MG63 (cell line): Measurements from ENCODE around the gene MYL6B. TPM values are rescaled to one million over a fixed set of nuclear protein-coding genes. Genes with fewer than 3 reads are reported as not detected.
"Not testable (repeated sequence)": the region's sequence is repeated elsewhere in the genome, so short reads cannot be mapped to it uniquely, and the experiment has no call there.

Source experiments
- DNase-seq: peaks from one replicate; pipeline ENCODE4 v3.0.0-alpha.2; 2020
- H3K27me3 ChIP-seq: fragments of 250-450 bp; sonication (Bioruptor Pico); 2 replicates; pipeline ENCODE4 v1.5.1; 2020; ENCODE audit warnings: mild to moderate bottlenecking, moderate library complexity
- H3K36me3 ChIP-seq: fragments of 250-450 bp; sonication (Bioruptor Pico); 2 replicates; pipeline ENCODE4 v1.5.1; 2020; ENCODE audit warnings: mild to moderate bottlenecking, moderate library complexity
- H3K4me3 ChIP-seq: fragments of 250-450 bp; sonication (Bioruptor Pico); 2 replicates; pipeline ENCODE4 v1.5.1; 2020; ENCODE audit warnings: mild to moderate bottlenecking, moderate library complexity
- H3K9me3 ChIP-seq: fragments of 250-450 bp; sonication (Bioruptor Pico); 2 replicates; pipeline ENCODE4 v1.5.1; 2020; ENCODE audit warnings: mild to moderate bottlenecking, moderate library complexity
- total RNA-seq: library from RNA; depleted of rRNA; stranded (reverse); fragments of >200 nt; shearing (Covaris generic); gene quantifications from 2 replicates; pipeline ENCODE4 v1.2.3, GENCODE V29; 2014; ENCODE audit warnings: low replicate concordance

Gene MYL6B
- total RNA-seq, 1 experiment from 2014 or later = 123 TPM

DNA sequence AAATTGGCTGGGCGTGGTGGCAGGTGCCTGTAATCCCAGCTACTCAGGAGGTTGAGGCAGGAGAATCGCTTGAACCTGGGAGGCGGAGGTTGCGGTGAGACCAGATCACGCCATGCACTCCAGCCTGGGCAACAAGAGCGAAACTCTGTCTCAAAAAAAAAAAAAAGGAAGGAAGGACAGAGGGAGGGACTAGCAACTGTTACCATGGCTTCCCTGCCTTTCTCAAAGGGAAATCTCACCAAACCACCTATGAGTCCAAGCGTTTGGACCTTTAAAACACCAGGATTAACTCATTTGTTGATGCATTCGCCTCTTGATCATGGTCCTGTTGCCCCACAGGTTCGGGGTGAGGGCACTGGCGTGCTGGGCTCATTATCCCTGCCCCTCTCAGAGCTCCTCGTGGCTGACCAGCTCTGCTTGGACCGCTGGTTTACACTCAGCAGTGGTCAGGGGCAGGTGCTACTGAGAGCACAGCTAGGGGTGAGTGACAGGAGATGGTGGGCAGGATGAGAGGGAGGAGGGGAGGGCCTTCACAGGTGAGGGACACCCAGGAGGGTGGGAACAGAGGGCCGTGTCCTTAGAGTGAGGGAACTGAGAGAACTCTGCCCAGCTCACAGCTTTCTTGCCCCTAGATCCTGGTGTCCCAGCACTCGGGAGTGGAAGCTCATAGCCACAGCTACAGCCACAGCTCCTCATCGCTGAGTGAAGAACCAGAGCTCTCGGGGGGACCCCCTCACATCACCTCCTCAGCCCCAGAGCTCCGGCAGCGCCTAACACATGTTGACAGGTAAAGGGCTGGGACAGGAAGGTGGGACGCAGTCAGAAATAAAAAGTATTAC is 10.2 kb upstream of the MYL6B start:
- no peaks in the 10 kb centered on the region for H3K9me3 ChIP-seq
- no peaks in the 10 kb centered on the region for H3K27me3 ChIP-seq
- peaks cover 57% of the 10 kb centered on the region for H3K36me3 ChIP-seq
- DNase-seq = no peak
- no peak overlapping the region for H3K4me3 ChIP-seq

DNA sequence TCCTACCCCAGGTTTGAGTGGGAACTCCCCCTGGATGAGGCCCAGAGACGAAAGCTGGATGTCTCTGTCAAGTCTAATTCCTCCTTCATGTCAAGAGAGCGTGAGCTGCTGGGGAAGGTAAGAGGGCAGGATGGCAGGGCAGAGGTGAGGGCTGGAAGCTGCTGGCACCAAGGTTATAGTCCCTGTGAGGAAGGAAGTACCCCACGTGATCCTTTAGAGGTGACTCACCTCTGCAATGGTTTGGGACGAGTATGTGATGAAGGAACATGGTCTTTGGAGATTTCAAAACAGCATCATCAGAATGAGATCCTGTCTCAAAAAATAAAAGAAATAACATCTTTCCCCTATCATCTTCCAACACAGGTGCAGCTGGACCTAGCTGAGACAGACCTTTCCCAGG is 9.2 kb upstream of the MYL6B start:
- Histone ChIP-seq H3K4me3 (no peak overlapping the region), H3K36me3 (peaks cover 51% of the 10 kb centered on the region), H3K9me3 (no peaks in the 10 kb centered on the region), H3K27me3 (no peaks in the 10 kb centered on the region)
- DNase-seq = no peak

DNA sequence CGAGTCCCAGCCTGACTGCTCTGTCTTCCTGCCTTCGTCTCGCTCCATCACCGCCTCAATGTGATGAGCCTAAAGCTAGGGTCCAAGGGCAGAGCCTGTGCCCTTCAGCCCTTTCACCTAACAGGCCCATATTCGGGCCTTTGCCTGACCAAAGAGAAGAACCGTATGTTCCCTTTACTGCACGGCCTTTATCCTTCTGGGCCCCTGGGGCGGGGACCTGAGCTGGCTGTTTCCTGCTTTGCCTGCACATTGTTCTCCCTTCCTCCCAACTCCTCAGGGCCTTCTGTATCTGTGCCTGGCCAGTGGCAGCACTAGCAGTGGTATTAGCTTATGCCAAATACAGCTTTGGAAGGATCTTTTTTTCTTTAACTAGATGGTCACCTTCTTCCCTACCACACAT is 8.5 kb upstream of the MYL6B start:
- no peak for DNase-seq
- Histone ChIP-seq H3K4me3 (no peak overlapping the region), H3K36me3 (peaks cover 44% of the 10 kb centered on the region), H3K9me3 (no peaks in the 10 kb centered on the region), H3K27me3 (no peaks in the 10 kb centered on the region)

DNA sequence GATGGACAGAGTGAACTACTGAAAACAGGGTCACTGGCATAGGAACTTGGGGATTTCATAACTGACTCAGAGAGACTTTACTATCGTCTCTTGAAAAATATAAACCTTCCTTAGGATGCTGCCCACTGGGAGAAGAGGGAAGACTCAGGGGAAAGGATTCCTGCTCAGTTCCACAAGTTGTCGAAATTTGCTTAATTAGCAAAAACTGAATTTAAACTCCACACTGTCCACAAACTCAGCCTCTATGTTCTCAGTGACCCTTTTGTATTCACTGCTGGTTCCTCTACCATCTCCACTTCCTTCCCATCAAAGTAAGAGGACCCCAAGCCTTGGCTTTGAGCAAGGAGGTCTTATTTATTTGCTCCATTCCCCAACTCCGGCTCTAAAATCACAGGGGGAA is 7.2 kb upstream of the MYL6B start:
- Histone ChIP-seq H3K27me3 (no peaks in the 10 kb centered on the region), H3K4me3 (no peak overlapping the region), H3K9me3 (no peaks in the 10 kb centered on the region), H3K36me3 (peaks cover 34% of the 10 kb centered on the region)
- DNase-seq = no peak

DNA sequence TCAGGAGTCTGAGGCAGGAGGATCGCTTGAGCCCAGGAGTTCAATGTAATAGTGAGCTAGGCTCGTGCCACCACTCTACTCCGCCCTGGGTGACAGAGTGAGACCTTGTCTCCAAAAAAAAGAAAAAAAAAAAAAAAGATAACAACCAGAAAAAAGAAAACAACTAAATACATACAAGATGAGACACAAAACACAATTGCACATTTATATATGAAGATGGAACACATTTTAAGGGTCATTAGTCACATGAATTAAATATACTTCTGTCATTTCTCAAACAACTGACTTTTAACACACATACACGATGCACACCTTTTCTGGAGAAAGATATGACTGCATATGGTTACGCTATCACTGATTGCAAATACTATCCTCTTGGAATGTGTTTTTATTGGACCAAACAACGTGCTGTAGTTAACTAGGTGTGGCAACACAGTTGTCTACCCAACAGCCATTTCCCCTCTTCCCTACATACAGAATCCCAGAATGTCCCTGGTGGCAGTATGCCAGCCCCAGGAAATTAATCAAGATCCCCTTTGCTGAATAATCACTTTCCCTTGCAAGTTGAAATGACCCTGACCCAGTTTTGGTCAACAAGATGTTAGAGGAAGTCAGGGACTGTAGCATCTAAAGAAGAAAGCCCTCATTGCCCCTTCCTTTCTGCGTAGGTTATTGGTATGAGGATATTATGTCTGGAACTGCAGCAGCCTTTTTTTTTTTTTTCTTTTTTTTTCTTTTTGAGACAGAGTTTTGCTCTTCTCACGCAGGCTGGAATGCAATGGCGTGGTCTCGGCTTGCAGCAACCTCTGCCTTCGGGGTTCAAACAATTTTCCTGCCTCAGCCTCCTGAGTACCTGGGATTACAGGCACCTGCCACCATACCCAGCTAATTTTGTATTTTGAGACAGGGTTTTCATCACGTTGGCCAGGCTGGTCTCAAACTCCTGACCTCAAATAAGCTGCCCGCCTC is 5.6 kb upstream of the MYL6B start:
- no peak for DNase-seq
- no peak overlapping the region for H3K4me3 ChIP-seq
- peaks cover 23% of the 10 kb centered on the region for H3K36me3 ChIP-seq
- no peaks in the 10 kb centered on the region for H3K9me3 ChIP-seq
- no peaks in the 10 kb centered on the region for H3K27me3 ChIP-seq

DNA sequence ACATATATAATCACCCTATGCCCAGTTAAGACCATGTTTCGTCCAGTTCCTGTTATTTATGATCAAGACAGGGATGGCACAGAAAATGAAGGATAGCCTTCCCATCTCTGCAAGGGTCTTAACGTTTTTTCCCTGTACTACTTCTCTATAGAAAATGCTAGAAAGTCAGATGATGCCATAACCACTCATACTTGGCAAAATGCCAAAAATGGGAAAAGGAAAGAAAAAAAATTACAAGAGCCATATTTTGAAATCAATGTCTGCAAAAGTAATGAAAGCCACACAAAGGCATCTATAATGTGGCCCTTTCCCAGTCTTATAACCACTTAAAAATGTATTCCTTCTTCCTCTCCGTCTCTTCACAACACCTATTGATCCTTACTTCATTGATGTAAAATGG is 1.8 kb upstream of the MYL6B start:
- no peak overlapping the region for H3K4me3 ChIP-seq
- no peaks in the 10 kb centered on the region for H3K9me3 ChIP-seq
- DNase-seq = no peak
- peaks cover 10% of the 10 kb centered on the region for H3K36me3 ChIP-seq
- no peaks in the 10 kb centered on the region for H3K27me3 ChIP-seq

DNA sequence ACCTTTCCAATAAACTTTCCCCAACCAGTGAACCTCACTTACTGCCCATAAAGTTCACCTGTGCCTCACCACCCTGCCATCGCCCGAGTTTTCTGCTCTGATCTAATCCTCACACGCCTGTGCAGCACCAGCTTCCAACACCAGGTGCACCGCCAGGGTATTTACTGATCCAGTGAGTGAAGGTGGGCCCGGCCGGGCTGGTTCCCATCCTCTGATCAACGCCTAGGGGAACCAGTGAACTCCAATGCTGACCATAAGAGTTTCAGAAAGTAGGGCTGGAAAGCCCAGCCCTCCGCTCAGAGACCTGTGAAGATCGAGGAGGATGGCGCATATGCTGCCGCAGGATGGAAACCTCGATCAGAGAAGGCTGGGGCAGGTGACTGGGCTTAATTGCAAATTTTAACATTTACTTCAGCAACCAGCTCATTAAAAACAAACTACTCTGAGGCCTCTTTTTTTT is 685 bp upstream of the MYL6B start:
- Histone ChIP-seq H3K9me3 (no peaks in the 10 kb centered on the region), H3K36me3 (peaks cover 10% of the 10 kb centered on the region), H3K27me3 (no peaks in the 10 kb centered on the region), H3K4me3 (peak overlapping the region; percentile 65)
- DNase-seq = peak; percentile 53

DNA sequence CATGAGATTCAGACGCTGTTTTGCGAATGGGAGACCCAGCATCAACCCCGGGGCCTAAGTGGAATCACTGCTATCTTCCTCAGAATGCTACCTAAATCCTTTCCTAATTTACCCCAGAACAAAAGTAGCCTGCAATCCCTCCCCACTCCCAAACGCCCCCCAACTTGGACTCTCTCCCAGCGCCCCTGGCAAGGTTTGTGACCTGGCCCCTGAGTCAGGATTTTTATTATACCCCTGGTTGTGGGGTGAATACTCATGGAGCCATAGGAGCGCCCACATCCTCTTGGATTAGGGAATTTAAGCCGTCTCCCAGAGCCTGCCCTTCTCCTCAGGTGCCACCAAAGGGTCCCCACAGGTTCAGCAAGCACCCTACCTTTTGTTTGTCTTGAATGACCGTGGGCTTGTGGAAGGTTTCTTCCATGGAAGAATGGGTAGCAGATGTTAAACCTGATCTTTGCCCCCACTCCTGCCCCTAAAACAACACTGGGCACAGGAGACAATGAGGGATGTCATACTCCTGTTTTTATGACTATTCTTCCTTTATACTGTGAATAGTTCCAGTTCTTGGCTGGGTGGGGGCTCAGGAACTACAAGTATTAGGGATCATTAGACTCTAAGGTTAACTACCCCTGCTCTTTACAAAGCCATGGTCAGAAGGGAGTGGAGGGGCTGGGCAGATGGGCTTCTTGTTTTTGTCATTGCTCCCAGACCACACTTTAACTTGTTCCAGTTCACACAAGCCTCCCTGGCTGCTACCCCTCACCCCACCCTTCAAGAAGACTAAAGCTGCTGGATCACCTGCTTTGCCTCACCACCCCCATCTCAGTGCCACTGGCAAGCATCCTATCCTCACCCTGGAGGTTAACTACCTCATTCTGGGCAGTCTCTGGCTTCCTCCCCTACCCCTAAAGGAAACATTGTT is 630 bp downstream of the MYL6B start:
- DNase-seq = no peak
- Histone ChIP-seq H3K27me3 (no peaks in the 10 kb centered on the region), H3K4me3 (peak overlapping the region; percentile 65), H3K36me3 (peaks cover 10% of the 10 kb centered on the region), H3K9me3 (no peaks in the 10 kb centered on the region)

DNA sequence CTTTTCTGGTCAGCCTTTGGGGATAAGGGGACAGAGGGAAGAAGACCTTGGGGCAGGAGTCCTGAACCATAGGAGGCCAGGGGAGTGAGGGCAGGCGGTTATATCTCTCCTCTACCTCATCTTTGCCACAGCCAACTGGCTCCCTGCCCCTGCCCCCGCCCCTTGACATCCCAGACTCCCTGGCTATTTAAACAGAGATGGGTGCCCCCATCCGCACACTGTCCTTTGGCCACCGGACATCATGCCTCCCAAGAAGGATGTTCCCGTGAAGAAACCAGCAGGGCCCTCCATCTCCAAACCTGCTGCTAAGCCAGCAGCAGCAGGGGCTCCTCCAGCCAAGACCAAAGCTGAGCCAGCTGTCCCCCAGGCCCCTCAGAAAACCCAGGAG is 1.3 kb downstream of the MYL6B start:
- Histone ChIP-seq H3K27me3 (no peaks in the 10 kb centered on the region), H3K4me3 (no peak overlapping the region; the same call in 1 of the 2 replicates), H3K36me3 (peaks cover 12% of the 10 kb centered on the region), H3K9me3 (no peaks in the 10 kb centered on the region)
- DNase-seq = no peak

DNA sequence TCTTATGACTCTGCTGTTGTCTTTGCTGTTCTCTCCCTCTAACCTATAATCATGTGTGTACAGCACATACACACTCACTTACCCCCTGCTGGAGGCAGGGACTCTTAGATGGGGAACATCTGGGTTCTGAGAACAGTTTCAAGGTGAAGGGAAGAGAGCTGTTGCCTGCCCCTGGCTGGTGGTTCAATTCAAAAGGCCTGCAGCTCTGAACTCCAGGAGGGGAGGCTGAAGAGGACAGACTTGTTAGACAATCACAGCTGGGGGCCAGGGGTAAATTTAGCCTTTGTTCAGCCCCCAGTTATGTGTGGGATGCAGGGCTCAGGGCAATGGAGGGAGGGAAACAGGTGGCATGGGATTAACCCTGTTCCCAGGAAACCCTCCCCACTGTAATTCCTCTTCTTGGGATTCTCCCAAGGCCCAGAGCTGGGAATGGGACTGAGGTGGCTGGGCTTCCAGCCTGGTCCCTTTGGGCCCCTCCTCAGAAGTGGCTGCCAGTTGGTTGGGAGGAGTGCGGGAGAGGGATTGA is 1.9 kb downstream of the MYL6B start:
- no peaks in the 10 kb centered on the region for H3K9me3 ChIP-seq
- H3K36me3 ChIP-seq = peaks cover 18% of the 10 kb centered on the region
- DNase-seq = no peak
- H3K27me3 ChIP-seq = no peaks in the 10 kb centered on the region
- H3K4me3 ChIP-seq = no peak overlapping the region

DNA sequence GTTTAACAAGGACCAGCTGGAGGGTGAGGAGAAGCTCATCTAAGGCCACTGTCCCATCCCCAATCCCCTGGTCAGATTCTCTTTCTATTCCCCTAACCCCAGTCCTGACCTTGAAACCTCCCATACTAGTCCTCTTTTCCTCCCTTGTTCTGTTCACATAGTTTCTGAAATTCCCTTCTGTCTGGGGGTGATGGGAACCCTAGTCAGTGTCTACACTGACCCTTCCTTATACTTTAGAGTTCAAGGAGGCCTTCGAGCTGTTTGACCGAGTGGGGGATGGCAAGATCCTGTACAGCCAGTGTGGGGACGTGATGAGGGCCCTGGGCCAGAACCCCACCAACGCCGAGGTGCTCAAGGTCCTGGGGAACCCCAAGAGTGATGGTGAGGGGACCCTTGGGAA is 2.4 kb downstream of the MYL6B start:
- H3K4me3 ChIP-seq = no peak overlapping the region
- peaks cover 23% of the 10 kb centered on the region for H3K36me3 ChIP-seq
- no peaks in the 10 kb centered on the region for H3K9me3 ChIP-seq
- H3K27me3 ChIP-seq = no peaks in the 10 kb centered on the region
- no peak for DNase-seq

DNA sequence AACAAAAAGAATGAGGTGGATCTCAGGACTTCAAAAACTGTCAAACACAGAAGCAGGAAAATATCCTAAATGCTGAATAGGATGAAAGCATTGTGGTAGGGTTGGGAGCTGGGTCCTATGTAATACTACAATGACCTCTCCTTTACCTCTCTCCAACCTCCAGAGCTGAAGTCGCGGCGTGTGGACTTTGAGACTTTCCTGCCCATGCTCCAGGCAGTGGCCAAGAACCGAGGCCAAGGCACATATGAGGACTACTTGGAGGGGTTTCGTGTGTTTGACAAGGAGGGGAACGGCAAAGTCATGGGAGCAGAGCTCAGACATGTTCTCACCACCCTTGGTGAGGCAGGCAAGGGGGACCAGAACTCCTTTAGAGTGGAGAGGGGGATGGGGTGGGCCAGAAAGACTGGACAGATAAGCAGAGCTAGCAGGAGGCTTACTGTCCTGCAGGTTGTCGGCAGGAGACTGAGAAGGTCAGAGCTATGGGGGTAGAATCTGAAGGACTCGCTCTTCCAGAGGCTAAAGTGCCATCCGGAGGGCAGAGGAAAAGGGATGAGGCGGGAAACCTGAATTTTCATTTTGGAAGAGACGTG is 3.0 kb downstream of the MYL6B start:
- Histone ChIP-seq H3K4me3 (no peak overlapping the region), H3K36me3 (peaks cover 29% of the 10 kb centered on the region), H3K27me3 (no peaks in the 10 kb centered on the region), H3K9me3 (no peaks in the 10 kb centered on the region)
- DNase-seq = no peak

DNA sequence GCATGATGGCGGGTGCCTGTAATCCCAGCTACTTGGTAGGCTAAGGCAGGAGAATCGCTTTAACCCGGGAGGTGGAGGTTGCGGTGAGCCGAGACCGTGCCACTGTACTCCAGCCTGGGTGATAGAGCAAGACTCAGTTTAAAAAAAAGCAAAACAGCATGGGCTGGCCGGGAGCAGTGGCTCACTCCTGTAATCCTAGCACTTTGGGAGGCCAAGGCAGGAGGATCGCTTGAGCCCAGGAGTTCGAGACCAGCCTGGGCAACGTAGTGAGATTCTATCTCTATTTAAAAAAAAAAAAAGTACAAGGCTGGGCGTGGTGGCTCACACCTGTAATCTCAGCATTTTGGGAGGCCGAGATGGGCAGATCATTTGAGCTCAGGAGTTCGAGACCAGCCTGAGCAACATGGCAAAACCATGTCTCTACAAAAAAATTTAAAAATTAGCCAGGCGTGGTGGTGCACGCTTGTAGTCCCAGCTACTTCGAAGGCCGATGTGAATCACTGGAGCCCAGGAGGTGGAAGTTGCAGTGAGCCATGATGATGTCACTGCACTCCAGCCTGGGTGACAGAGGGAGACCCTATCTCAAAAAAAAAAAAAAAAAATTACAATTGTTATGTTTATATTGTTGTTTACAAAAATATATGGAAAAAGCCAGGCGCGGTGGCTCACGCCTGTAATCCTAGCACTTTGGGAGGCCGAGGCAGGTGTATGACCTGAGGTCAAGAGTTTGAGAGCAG is 4.2 kb downstream of the MYL6B start:
- DNase-seq, H3K4me3 ChIP-seq: not testable (repeated sequence)

DNA sequence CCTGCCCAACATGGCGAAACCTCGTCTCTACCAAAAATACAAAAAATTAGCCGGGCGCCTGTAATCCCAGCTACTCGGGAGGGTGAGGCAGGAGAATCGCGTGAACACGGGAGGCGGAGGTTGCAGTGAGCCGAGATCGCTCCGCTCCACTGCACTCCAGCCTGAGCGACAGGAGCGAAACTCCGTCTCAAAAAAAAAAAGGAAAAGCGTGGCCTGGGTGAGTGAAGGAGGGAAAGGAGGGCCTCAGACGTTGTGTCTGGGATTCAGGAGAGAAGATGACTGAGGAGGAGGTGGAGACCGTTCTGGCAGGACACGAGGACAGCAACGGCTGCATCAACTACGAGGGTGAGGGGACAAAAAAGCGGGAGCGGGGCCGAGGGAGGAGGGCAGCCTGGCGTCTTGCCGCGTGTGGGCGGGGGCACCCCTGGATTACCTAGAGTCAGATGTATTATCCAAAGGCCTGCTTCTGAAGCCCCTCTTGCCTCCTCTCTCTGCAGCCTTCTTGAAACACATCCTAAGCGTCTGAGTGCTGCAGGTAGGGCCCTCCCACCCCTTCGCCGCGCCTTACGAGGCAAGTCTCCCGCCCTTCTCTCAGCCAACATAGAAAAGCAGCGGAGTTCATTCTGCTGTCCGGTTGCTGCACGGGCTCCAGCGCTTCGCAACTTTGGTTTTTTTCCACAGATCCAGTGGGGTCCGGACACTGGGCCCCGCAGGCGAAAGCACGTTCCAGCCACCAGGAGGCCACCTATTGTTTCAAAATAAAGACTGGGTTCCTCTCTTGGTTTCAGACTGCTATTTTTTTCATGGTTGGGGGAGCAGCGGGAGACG is 5.0 kb downstream of the MYL6B start:
- Histone ChIP-seq H3K36me3 (peaks cover 47% of the 10 kb centered on the region), H3K4me3 (peak overlapping the region; percentile 78)

More for the DNA sequence above, 4.2 kb downstream of the MYL6B start:
- H3K27me3 ChIP-seq, H3K9me3 ChIP-seq: not testable (repeated sequence)
- H3K36me3 ChIP-seq = peaks cover 42% of the 10 kb centered on the region

More for the DNA sequence above, 5.0 kb downstream of the MYL6B start:
- no peaks in the 10 kb centered on the region for H3K27me3 ChIP-seq
- DNase-seq = peak; percentile 82
- H3K9me3 ChIP-seq = no peaks in the 10 kb centered on the region
